ENCODE data around the gene CCNL2.

CCNL2 gene

GRCh38 chr1:1436630-1437032 lies 37.5 kb upstream of the CCNL2 start:
- H2AFZ ChIP-seq (ENCODE audit: low read length): no peak overlapping the region
- H3K4me3 ChIP-seq (ENCODE audit: low read length, poor library complexity, severe bottlenecking): no peak overlapping the region
- H3K4me2 ChIP-seq (ENCODE audit: low read depth, low read length, poor library complexity, severe bottlenecking): no peak overlapping the region
- no peaks in the 10 kb centered on the region for H3K36me3 ChIP-seq (ENCODE audit: insufficient read depth, low read length)
- no peaks in the 10 kb centered on the region for H3F3A ChIP-seq (ENCODE audit: low read depth)
- no peaks in the 10 kb centered on the region for H4K20me1 ChIP-seq (ENCODE audit: insufficient read depth, low read length, poor library complexity, severe bottlenecking)
- peaks cover 25% of the 10 kb centered on the region for H3K4me1 ChIP-seq (ENCODE audit: insufficient read depth, low read length, poor library complexity, severe bottlenecking)
- H3K9ac ChIP-seq (ENCODE audit: low read depth, low read length, poor library complexity, severe bottlenecking): no peak overlapping the region
- H3K9me3 ChIP-seq (ENCODE audit: insufficient read depth, low read depth, low read length): no peaks in the 10 kb centered on the region
- no peaks in the 10 kb centered on the region for H3K27me3 ChIP-seq (ENCODE audit: insufficient read depth, low read length, poor library complexity, severe bottlenecking)
- H3K79me2 ChIP-seq (ENCODE audit: insufficient read depth, low read length): no peaks in the 10 kb centered on the region
- no peaks in the 10 kb centered on the region for H3K9me2 ChIP-seq (replicated peaks; ENCODE audit: low read depth, low read length)
- TF ChIP-seq EZH2phosphoT487 (IDR thresholded peaks at IDR 0.05; ENCODE audit: borderline replicate concordance) (no peak), CTCF (conservative IDR thresholded peaks at IDR 0.05; ENCODE audit: low read length) (no peak)

- no peaks in the 10 kb centered on the region for H3F3A ChIP-seq (ENCODE audit: low read depth)
- H4K20me1 ChIP-seq (ENCODE audit: insufficient read depth, low read length, poor library complexity, severe bottlenecking): no peaks in the 10 kb centered on the region
- H3K36me3 ChIP-seq (ENCODE audit: insufficient read depth, low read length): no peaks in the 10 kb centered on the region
- TF ChIP-seq EZH2phosphoT487 (IDR thresholded peaks at IDR 0.05; ENCODE audit: borderline replicate concordance) (no peak), CTCF (conservative IDR thresholded peaks at IDR 0.05; ENCODE audit: low read length) (no peak)
- peaks cover 22% of the 10 kb centered on the region for H3K4me1 ChIP-seq (ENCODE audit: insufficient read depth, low read length, poor library complexity, severe bottlenecking)
- no peak overlapping the region for H3K4me2 ChIP-seq (ENCODE audit: low read depth, low read length, poor library complexity, severe bottlenecking)
- no peaks in the 10 kb centered on the region for H3K9me2 ChIP-seq (replicated peaks; ENCODE audit: low read depth, low read length)
- H3K4me3 ChIP-seq (ENCODE audit: low read length, poor library complexity, severe bottlenecking): no peak overlapping the region
- H3K79me2 ChIP-seq (ENCODE audit: insufficient read depth, low read length): no peaks in the 10 kb centered on the region
- no peaks in the 10 kb centered on the region for H3K9me3 ChIP-seq (ENCODE audit: insufficient read depth, low read depth, low read length)
- H3K9ac ChIP-seq (ENCODE audit: low read depth, low read length, poor library complexity, severe bottlenecking): no peak overlapping the region
- H3K27me3 ChIP-seq (ENCODE audit: insufficient read depth, low read length, poor library complexity, severe bottlenecking): no peaks in the 10 kb centered on the region
- no peak overlapping the region for H2AFZ ChIP-seq (ENCODE audit: low read length)
These were observed 36.9 kb upstream of the CCNL2 start for GRCh38 chr1:1435911-1436629.

- TF ChIP-seq CTCF (conservative IDR thresholded peaks at IDR 0.05; ENCODE audit: low read length) (no peak), EZH2phosphoT487 (IDR thresholded peaks at IDR 0.05; ENCODE audit: borderline replicate concordance) (no peak)
- Histone ChIP-seq H3K27me3 (ENCODE audit: insufficient read depth, low read length, poor library complexity, severe bottlenecking) (no peaks in the 10 kb centered on the region), H3K4me3 (ENCODE audit: low read length, poor library complexity, severe bottlenecking) (no peak within 1 kb of the TSS), H3K79me2 (ENCODE audit: insufficient read depth, low read length) (no peaks in the 10 kb centered on the region), H3K9ac (ENCODE audit: low read depth, low read length, poor library complexity, severe bottlenecking) (no peak within 1 kb of the TSS), H3K9me3 (ENCODE audit: insufficient read depth, low read depth, low read length) (no peaks in the 10 kb centered on the region), H3K4me2 (ENCODE audit: low read depth, low read length, poor library complexity, severe bottlenecking) (no peak within 1 kb of the TSS), H3F3A (ENCODE audit: low read depth) (no peaks in the 10 kb centered on the region), H4K20me1 (ENCODE audit: insufficient read depth, low read length, poor library complexity, severe bottlenecking) (no peaks in the 10 kb centered on the region), H2AFZ (ENCODE audit: low read length) (no peak within 1 kb of the TSS), H3K9me2 (replicated peaks; ENCODE audit: low read depth, low read length) (no peaks in the 10 kb centered on the region), H3K36me3 (ENCODE audit: insufficient read depth, low read length) (no peaks in the 10 kb centered on the region), H3K4me1 (ENCODE audit: insufficient read depth, low read length, poor library complexity, severe bottlenecking) (peaks cover 21% of the 10 kb centered on the region)
These were observed 36.2 kb upstream of the CCNL2 start, which contains the start of gene VWA1 for GRCh38 chr1:1435106-1435903. TSS of gene VWA1 (plus strand) at chr1:1435690. CDS start at chr1:1435749, 59 bp downstream.
